BE2C (cell line): ENCODE data around the gene MEGF10.

Source experiments
- DNase-seq: peaks from one replicate; pipeline ENCODE4 v3.0.0-alpha.2; 2020
- H3K27me3 ChIP-seq: fragments of 250-450 bp; sonication (Bioruptor Pico); 2 replicates; pipeline ENCODE4 v1.5.1; 2020; ENCODE audit warnings: mild to moderate bottlenecking
- H3K36me3 ChIP-seq: fragments of 250-450 bp; sonication (Bioruptor Pico); 2 replicates; pipeline ENCODE4 v1.5.1; 2020; ENCODE audit warnings: mild to moderate bottlenecking
- H3K4me1 ChIP-seq: fragments of 250-450 bp; sonication (Bioruptor Pico); 2 replicates; pipeline ENCODE4 v1.5.1; 2020
- H3K4me3 ChIP-seq: 2 replicates; pipeline ENCODE4 v1.5.1; 2011; ENCODE audit warnings: low read depth, low read length
- H3K9me3 ChIP-seq: fragments of 250-450 bp; sonication (Bioruptor Pico); 2 replicates; pipeline ENCODE4 v1.5.1; 2020
- TF ChIP-seq, protein P1 (sequence below): IDR thresholded peaks from 2 replicates; pipeline ENCODE4 v1.5.1; 2012; ENCODE audit warnings: mild to moderate bottlenecking, low read depth, low read length

Gene MEGF10

DNA sequence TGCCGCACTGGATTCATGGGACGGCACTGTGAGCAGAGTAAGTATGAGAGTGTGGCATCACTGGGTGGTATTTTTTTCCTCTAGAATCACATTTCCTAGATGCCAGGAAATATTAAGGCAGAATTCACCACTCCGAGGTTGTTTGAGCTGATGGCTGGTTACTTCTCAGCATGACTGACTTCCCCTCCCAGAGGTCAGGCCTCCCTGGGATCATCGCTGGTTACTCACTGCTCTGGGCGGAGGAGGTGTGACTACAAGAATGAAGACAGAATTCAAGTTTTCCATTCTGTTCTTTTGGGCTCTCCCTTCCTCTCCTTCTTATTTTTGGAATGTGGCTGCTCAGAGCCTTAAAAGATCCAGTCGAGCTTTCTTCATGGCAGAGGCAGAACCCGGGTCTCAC is 150.2 kb downstream of the MEGF10 start:
- Histone ChIP-seq H3K27me3 (peaks cover 5% of the 10 kb centered on the region; the same call in 1 of the 2 replicates), H3K36me3 (no peaks in the 10 kb centered on the region), H3K4me3 (no peak overlapping the region), H3K4me1 (no peaks in the 10 kb centered on the region), H3K9me3 (no peaks in the 10 kb centered on the region)
- TF ChIP-seq, protein P1, sequence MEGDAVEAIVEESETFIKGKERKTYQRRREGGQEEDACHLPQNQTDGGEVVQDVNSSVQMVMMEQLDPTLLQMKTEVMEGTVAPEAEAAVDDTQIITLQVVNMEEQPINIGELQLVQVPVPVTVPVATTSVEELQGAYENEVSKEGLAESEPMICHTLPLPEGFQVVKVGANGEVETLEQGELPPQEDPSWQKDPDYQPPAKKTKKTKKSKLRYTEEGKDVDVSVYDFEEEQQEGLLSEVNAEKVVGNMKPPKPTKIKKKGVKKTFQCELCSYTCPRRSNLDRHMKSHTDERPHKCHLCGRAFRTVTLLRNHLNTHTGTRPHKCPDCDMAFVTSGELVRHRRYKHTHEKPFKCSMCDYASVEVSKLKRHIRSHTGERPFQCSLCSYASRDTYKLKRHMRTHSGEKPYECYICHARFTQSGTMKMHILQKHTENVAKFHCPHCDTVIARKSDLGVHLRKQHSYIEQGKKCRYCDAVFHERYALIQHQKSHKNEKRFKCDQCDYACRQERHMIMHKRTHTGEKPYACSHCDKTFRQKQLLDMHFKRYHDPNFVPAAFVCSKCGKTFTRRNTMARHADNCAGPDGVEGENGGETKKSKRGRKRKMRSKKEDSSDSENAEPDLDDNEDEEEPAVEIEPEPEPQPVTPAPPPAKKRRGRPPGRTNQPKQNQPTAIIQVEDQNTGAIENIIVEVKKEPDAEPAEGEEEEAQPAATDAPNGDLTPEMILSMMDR, result no peak
- DNase-seq, result no peak

GRCh38 chr5:127441799-127442484 is 151.3 kb downstream of the MEGF10 start:
- H3K9me3 ChIP-seq, result no peaks in the 10 kb centered on the region
- peaks cover 5% of the 10 kb centered on the region; the same call in 1 of the 2 replicates for H3K27me3 ChIP-seq
- no peak for DNase-seq
- no peak overlapping the region for H3K4me3 ChIP-seq
- H3K4me1 ChIP-seq, result no peaks in the 10 kb centered on the region
- H3K36me3 ChIP-seq, result no peaks in the 10 kb centered on the region
- TF ChIP-seq, protein P1, result peak; percentile 24; the same call in 1 of the 2 replicates

DNA sequence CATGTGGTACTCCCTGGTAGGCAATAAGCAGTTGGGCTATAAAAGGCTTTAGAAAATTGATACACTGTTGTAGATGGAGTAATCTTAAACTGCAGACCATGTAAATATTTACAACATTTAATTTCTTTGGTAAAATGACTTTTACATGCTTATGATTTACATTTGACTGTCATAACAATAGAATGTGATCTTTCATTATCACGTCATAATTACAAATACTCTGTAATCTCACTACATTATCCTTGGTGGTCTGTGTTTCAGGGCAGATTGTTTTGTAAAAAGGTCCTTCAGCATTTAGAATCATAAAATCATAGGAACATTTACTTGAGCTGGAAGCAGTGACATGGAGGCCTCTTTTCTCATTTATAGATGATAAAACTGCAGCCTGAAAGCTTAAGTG is 153.6 kb downstream of the MEGF10 start:
- peaks cover 5% of the 10 kb centered on the region for H3K27me3 ChIP-seq
- no peaks in the 10 kb centered on the region for H3K4me1 ChIP-seq
- no peak overlapping the region for H3K4me3 ChIP-seq
- no peaks in the 10 kb centered on the region for H3K36me3 ChIP-seq
- TF ChIP-seq, protein P1, result no peak
- no peaks in the 10 kb centered on the region for H3K9me3 ChIP-seq
- DNase-seq, result no peak

DNA sequence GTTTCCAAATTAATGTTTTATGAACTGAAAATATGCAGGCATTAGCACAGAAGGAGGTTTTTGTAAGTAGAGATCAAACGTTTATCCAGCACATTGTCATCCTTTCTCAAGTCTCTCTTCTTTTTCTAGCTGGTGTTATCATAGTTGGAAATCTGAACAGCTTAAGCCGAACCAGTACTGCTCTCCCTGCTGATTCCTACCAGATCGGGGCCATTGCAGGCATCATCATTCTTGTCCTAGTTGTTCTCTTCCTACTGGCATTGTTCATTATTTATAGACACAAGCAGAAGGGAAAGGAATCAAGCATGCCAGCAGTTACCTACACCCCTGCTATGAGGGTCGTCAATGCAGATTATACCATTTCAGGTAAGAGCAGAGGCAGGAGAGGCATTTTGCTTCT is 154.7 kb downstream of the MEGF10 start:
- Histone ChIP-seq H3K27me3 (peaks cover 5% of the 10 kb centered on the region), H3K4me3 (no peak overlapping the region), H3K4me1 (no peaks in the 10 kb centered on the region), H3K36me3 (no peaks in the 10 kb centered on the region), H3K9me3 (no peaks in the 10 kb centered on the region)
- TF ChIP-seq, protein P1, result no peak
- no peak for DNase-seq

- TF ChIP-seq, protein P1, result no peak
These were observed 156.0 kb downstream of the MEGF10 start for GRCh38 chr5:127446626-127447025.

GRCh38 chr5:127447827-127448226 is 157.2 kb downstream of the MEGF10 start:
- Histone ChIP-seq H3K4me1 (no peaks in the 10 kb centered on the region), H3K36me3 (no peaks in the 10 kb centered on the region), H3K27me3 (peaks cover 5% of the 10 kb centered on the region), H3K9me3 (no peaks in the 10 kb centered on the region), H3K4me3 (no peak overlapping the region)
- DNase-seq, result no peak
- TF ChIP-seq, protein P1, result no peak

More at GRCh38 chr5:127446626-127447025, 156.0 kb downstream of the MEGF10 start:
- peaks cover 5% of the 10 kb centered on the region for H3K27me3 ChIP-seq
- no peak for DNase-seq
- no peaks in the 10 kb centered on the region for H3K9me3 ChIP-seq
- H3K4me1 ChIP-seq, result no peaks in the 10 kb centered on the region
- no peak overlapping the region for H3K4me3 ChIP-seq
- no peaks in the 10 kb centered on the region for H3K36me3 ChIP-seq
